H1 (cell line): ENCODE results near the gene MTCH2. TPM values are rescaled to one million over a fixed set of nuclear protein-coding genes. Genes with fewer than 3 reads are reported as not detected.

Source experiments
- CTCF ChIA-PET: fragments of 300-600 bp; sonication (Branson Sonifier 250); formaldehyde crosslinking; loops from one replicate; lab custom pipeline; 2021; ENCODE audit not compliant: partially characterized antibody; lab: Charles Lee
- POLR2A ChIA-PET: fragments of 300-600 bp; sonication (Branson Sonifier 250); formaldehyde crosslinking; loops from one replicate; lab custom pipeline; 2021; ENCODE audit warnings: inconsistent platforms; ENCODE audit not compliant: partially characterized antibody; lab: Charles Lee
- DNase-seq, 2 experiments: peaks; one replicate each; pipeline versions ENCODE4 v3.0.0 to v3.0.0-alpha.2; 2010 to 2022; ENCODE audit warnings: low spot score in 2 of 2, low read depth in 1 of 2, mixed read lengths in 1 of 2
- FAIRE-seq: peaks from 2 replicates; lab custom pipeline; 2011; peaks lifted over from hg19 to GRCh38; lab: Jason Lieb, UNC
- H2AFZ ChIP-seq: 2 replicates; pipeline ENCODE4 v1.8.1; 2012; ENCODE audit warnings: low read length, inconsistent platforms
- H2AK5ac ChIP-seq: 2 replicates; pipeline ENCODE4 v1.6.1; 2013; ENCODE audit warnings: low read depth, low read length
- H2BK120ac ChIP-seq: replicated peaks from 2 replicates; pipeline ENCODE3; 2013; ENCODE audit warnings: low read depth, low read length, inconsistent platforms
- H2BK12ac ChIP-seq: 2 replicates; pipeline ENCODE4 v1.6.1; 2013; ENCODE audit warnings: low read depth, low read length
- H2BK15ac ChIP-seq: 2 replicates; pipeline ENCODE4 v1.6.1; 2013; ENCODE audit warnings: low read length
- H2BK20ac ChIP-seq: 2 replicates; pipeline ENCODE4 v1.6.1; 2013; ENCODE audit warnings: low read length
- H2BK5ac ChIP-seq: 2 replicates; pipeline ENCODE4 v1.6.1; 2013; ENCODE audit warnings: low read depth, low read length
- H3K14ac ChIP-seq: 2 replicates; pipeline ENCODE4 v1.6.1; 2013; ENCODE audit warnings: inconsistent platforms; ENCODE audit not compliant: insufficient read length
- H3K18ac ChIP-seq: 2 replicates; pipeline ENCODE4 v1.6.1; 2013; ENCODE audit warnings: low read length; ENCODE audit errors: extremely low read depth
- H3K23ac ChIP-seq: 2 replicates; pipeline ENCODE4 v1.6.1; 2013; ENCODE audit warnings: inconsistent platforms; ENCODE audit not compliant: insufficient read length
- H3K23me2 ChIP-seq: 2 replicates; pipeline ENCODE4 v1.6.1; 2013; ENCODE audit warnings: low read depth, low read length
- H3K27ac ChIP-seq: 2 replicates; pipeline ENCODE4 v1.6.1; 2011; ENCODE audit warnings: low read depth, low read length, inconsistent platforms
- H3K27me3 ChIP-seq, 4 experiments: replicated peaks in 1 of 4; 1 replicate in 1 of 4; 2 replicates in 3 of 4; pipeline versions ENCODE4 v1.6.1 to v1.8.1; 2011 to 2013; ENCODE audit warnings: low read length in 3 of 4, mild to moderate bottlenecking in 3 of 4, inconsistent platforms in 2 of 4, mixed read lengths in 2 of 4, moderate library complexity in 1 of 4; ENCODE audit not compliant: control insufficient read depth in 3 of 4, insufficient read depth in 3 of 4; ENCODE audit errors: extremely low read depth in 1 of 4
- H3K36me3 ChIP-seq, 4 experiments: 2 replicates each; pipeline versions ENCODE4 v1.6.1 to v1.8.1; 2011 to 2013; ENCODE audit warnings: mild to moderate bottlenecking in 4 of 4, low read length in 3 of 4, moderate library complexity in 2 of 4, control low read depth in 1 of 4, inconsistent platforms in 1 of 4; ENCODE audit not compliant: insufficient read depth in 4 of 4, control insufficient read depth in 2 of 4
- H3K4ac ChIP-seq: replicated peaks from 2 replicates; pipeline ENCODE3; 2013; ENCODE audit warnings: low read length, low read depth, mixed read lengths, inconsistent platforms; ENCODE audit not compliant: insufficient read length
- H3K4me1 ChIP-seq, 4 experiments: replicated peaks in 1 of 4; 1 replicate in 1 of 4; 2 replicates in 3 of 4; pipeline versions ENCODE4 v1.6.1 to v1.8.1; 2011 to 2013; ENCODE audit warnings: low read length in 3 of 4, inconsistent platforms in 2 of 4, mixed read lengths in 1 of 4; ENCODE audit not compliant: insufficient read depth in 4 of 4, control insufficient read depth in 3 of 4
- H3K4me2 ChIP-seq, 2 experiments: 2 replicates each; pipeline versions ENCODE4 v1.6.1 to v1.8.1; 2011 to 2013; ENCODE audit warnings: low read depth in 2 of 2, low read length in 2 of 2, control low read depth in 1 of 2, inconsistent platforms in 1 of 2, mild to moderate bottlenecking in 1 of 2; ENCODE audit not compliant: insufficient read depth in 1 of 2
- H3K4me3 ChIP-seq, 4 experiments: fragments of 200-600, 300-600 bp in 1 of 4; sonication (generic), shearing (Covaris generic), sonication (Bioruptor Twin) in 1 of 4; 2 replicates each; pipeline versions ENCODE4 v1.5.1 to v1.8.1; 2011 to 2016; ENCODE audit warnings: low read length in 4 of 4, low read depth in 3 of 4, control low read depth in 2 of 4, inconsistent platforms in 2 of 4, mild to moderate bottlenecking in 2 of 4, mixed read lengths in 1 of 4, moderate library complexity in 1 of 4; ENCODE audit not compliant: insufficient read depth in 2 of 4; ENCODE audit errors: extremely low read depth in 1 of 4
- H3K56ac ChIP-seq: replicated peaks from 2 replicates; pipeline ENCODE3; 2013; ENCODE audit warnings: low read depth, mild to moderate bottlenecking, mixed read lengths, low read length, inconsistent platforms; ENCODE audit not compliant: insufficient read length
- H3K79me1 ChIP-seq: 2 replicates; pipeline ENCODE4 v1.6.1; 2013; ENCODE audit warnings: low read depth, low read length, control low read depth
- H3K79me2 ChIP-seq, 2 experiments: 2 replicates each; pipeline versions ENCODE4 v1.6.1 to v1.8.1; 2012 to 2013; ENCODE audit warnings: low read length in 2 of 2, mild to moderate bottlenecking in 2 of 2, inconsistent platforms in 1 of 2; ENCODE audit not compliant: insufficient read depth in 2 of 2, control insufficient read depth in 1 of 2
- H3K9ac ChIP-seq, 4 experiments: replicated peaks in 1 of 4; 1 replicate in 1 of 4; 2 replicates in 3 of 4; pipeline versions ENCODE4 v1.6.1 to v1.8.1; 2011 to 2013; ENCODE audit warnings: low read depth in 3 of 4, low read length in 3 of 4, control low read depth in 2 of 4, mild to moderate bottlenecking in 2 of 4, moderate library complexity in 2 of 4, inconsistent platforms in 1 of 4; ENCODE audit errors: extremely low read depth in 1 of 4
- H3K9me3 ChIP-seq, 2 experiments: 2 replicates each; pipeline versions ENCODE4 v1.6.1 to v1.8.1; 2012 to 2013; ENCODE audit warnings: mild to moderate bottlenecking in 2 of 2, moderate library complexity in 2 of 2, control low read depth in 1 of 2, inconsistent platforms in 1 of 2, low read depth in 1 of 2, low read length in 1 of 2, mixed read lengths in 1 of 2; ENCODE audit not compliant: insufficient read depth in 2 of 2
- H4K20me1 ChIP-seq, 2 experiments: replicated peaks in 1 of 2; 2 replicates each; pipeline versions ENCODE3 to v1.8.1; 2011 to 2013; ENCODE audit warnings: inconsistent platforms in 2 of 2, low read length in 2 of 2, mild to moderate bottlenecking in 1 of 2; ENCODE audit not compliant: insufficient read depth in 2 of 2, control insufficient read depth in 1 of 2
- H4K5ac ChIP-seq: 2 replicates; pipeline ENCODE4 v1.6.1; 2013; ENCODE audit warnings: low read length, low read depth, mixed read lengths, inconsistent platforms; ENCODE audit not compliant: insufficient read length
- H4K8ac ChIP-seq: 2 replicates; pipeline ENCODE4 v1.8.0; 2013; ENCODE audit warnings: mild to moderate bottlenecking, moderate library complexity, low read length, inconsistent platforms; ENCODE audit not compliant: insufficient read depth; ENCODE audit errors: extremely low read depth
- H4K91ac ChIP-seq: replicated peaks from 2 replicates; pipeline ENCODE3; 2013; ENCODE audit warnings: low read length, mixed read lengths, inconsistent platforms; ENCODE audit not compliant: insufficient read length
- BACH1 ChIP-seq: IDR thresholded peaks from 2 replicates; pipeline ENCODE4 v1.6.1; 2012; ENCODE audit warnings: low read length, improper control_type of control experiment
- BCL11A ChIP-seq, 2 experiments: IDR thresholded peaks; one replicate each; pipeline ENCODE4 v1.6.1; 2011; ENCODE audit warnings: low read depth in 2 of 2, low read length in 2 of 2, mild to moderate bottlenecking in 2 of 2
- CEBPB ChIP-seq: IDR thresholded peaks from 2 replicates; pipeline ENCODE4 v1.6.1; 2012; ENCODE audit warnings: low read depth, low read length
- CREB1 ChIP-seq: IDR thresholded peaks from 2 replicates; pipeline ENCODE4 v1.6.1; 2012; ENCODE audit warnings: inconsistent platforms
- EZH2 ChIP-seq: fragments of 200-600 bp; sonication (generic); IDR thresholded peaks from 2 replicates; pipeline ENCODE4 v1.7.1; 2012; ENCODE audit warnings: low read depth, mild to moderate bottlenecking, moderate library complexity, low read length, inconsistent platforms; ENCODE audit not compliant: severe bottlenecking
- HDAC6 ChIP-seq: IDR thresholded peaks from one replicate; pipeline ENCODE4 v1.7.1; 2012; ENCODE audit warnings: low read depth, mild to moderate bottlenecking, inconsistent platforms, low read length, moderate library complexity
- RNF2 ChIP-seq: fragments of 200-900, 300-1000 bp; sonication (generic); IDR thresholded peaks from 2 replicates; pipeline ENCODE4 v1.7.1; 2016; ENCODE audit warnings: borderline replicate concordance, low read depth, mild to moderate bottlenecking, antibody characterized with exemption, low read length; ENCODE audit not compliant: poor library complexity, severe bottlenecking; ENCODE audit errors: missing control alignments
- SRF ChIP-seq: IDR thresholded peaks from 2 replicates; pipeline ENCODE4 v1.6.1; 2011; ENCODE audit warnings: mild to moderate bottlenecking, low read depth, low read length, moderate library complexity
- SUZ12 ChIP-seq: fragments of 200-600 bp; sonication (generic); IDR thresholded peaks from 2 replicates; pipeline ENCODE4 v1.6.1; 2012; ENCODE audit warnings: mild to moderate bottlenecking, inconsistent platforms, low read length, moderate library complexity, mixed read lengths
- USF2 ChIP-seq: IDR thresholded peaks from 2 replicates; pipeline ENCODE4 v1.6.1; 2011; ENCODE audit warnings: low read length, improper control_type of control experiment
- YY1 ChIP-seq: IDR thresholded peaks from 2 replicates; pipeline ENCODE4 v1.6.1; 2011; ENCODE audit warnings: low read depth, mild to moderate bottlenecking, low read length
- WGBS, 2 experiments: shearing (Covaris generic) in 1 of 2; methylation state at CpG; one replicate each; pipeline versions ENCODE4 v1.1.6 to v1.1.7; 2013 to 2015; ENCODE audit warnings: low lambda C conversion rate in 2 of 2, mixed read lengths in 2 of 2, inconsistent platforms in 1 of 2, low coverage in 1 of 2, missing lambda C conversion rate in 1 of 2; ENCODE audit not compliant: insufficient replicate concordance in 2 of 2, insufficient coverage in 1 of 2, insufficient read length in 1 of 2; ENCODE audit errors: extremely low coverage in 1 of 2, missing lambda C conversion rate in 1 of 2; 5-methylcytosine and 5-hydroxymethylcytosine counted together
- polyA plus RNA-seq, 7 experiments: library from polyadenylated mRNA; depleted of rRNA in 3 of 7; stranded (reverse) in 5 of 7; unstranded in 2 of 7; fragments of >200 nt in 5 of 7; fragments of 200-250 nt in 2 of 7; gene quantifications; 1 replicate in 5 of 7; 2 replicates in 1 of 7; 4 replicates in 1 of 7; pipeline versions ENCODE4 v1.2.1 to v1.2.3, GENCODE V29; 2011 to 2013; ENCODE audit warnings: missing spikeins in 2 of 7, mixed read lengths in 2 of 7
- total RNA-seq: library from RNA; stranded (reverse); fragmentation: NEBNext Ultra II Directional; extraction: Animal tissue kit (Norgen Biotek cat#: 25700); gene quantifications from 2 replicates; pipeline ENCODE4 v1.2.1, GENCODE V29; 2021

The MTCH2 gene
- total and polyA plus RNA-seq, 2 of the 8 experiments (the other 6 are each of a cell fraction or from before 2014, with no cell fraction given): 157 to 171 TPM

- POLR2A ChIA-PET: interaction anchor here (0.6 to 3.3 kb wide), 10 partner anchors 9 to 313 kb away, joined by 3 to 25 read pairs (median 5); partner anchors contain the start of gene C1QTNF4
- H3K18ac ChIP-seq: no peak within 1 kb of the TSS
- no peak within 1 kb of the TSS for H2BK120ac ChIP-seq
- H4K20me1 ChIP-seq: peaks cover 2 to 3% of the 10 kb centered on the region in 2 experiments
- peaks cover 20 to 29% (median 28%) of the 10 kb centered on the region in 4 experiments for H3K36me3 ChIP-seq
- no peaks in the 10 kb centered on the region for H3K9me3 ChIP-seq
- H2AFZ ChIP-seq: no peak within 1 kb of the TSS
- H3K14ac ChIP-seq: no peak within 1 kb of the TSS
- no peak within 1 kb of the TSS for H2BK12ac ChIP-seq
- no peak within 1 kb of the TSS; the same call in 1 of the 2 replicates for H2BK5ac ChIP-seq
- no peak within 1 kb of the TSS for H3K27ac ChIP-seq
- H3K9ac ChIP-seq: no peak within 1 kb of the TSS
- no peak within 1 kb of the TSS for H4K5ac ChIP-seq
- no peaks in the 10 kb centered on the region; the same call in 1 of the 2 replicates for H3K23me2 ChIP-seq
- WGBS, 2 experiments: 86% methylated on average over 12 of the region's 12 CpGs; no CpG with 5 or more reads in 1 of the 2 experiments
- H2BK20ac ChIP-seq: no peak within 1 kb of the TSS
- no peaks in the 10 kb centered on the region for H3K79me2 ChIP-seq
- no peak within 1 kb of the TSS for H3K23ac ChIP-seq
- no peaks in the 10 kb centered on the region for H3K27me3 ChIP-seq
- CTCF ChIA-PET: interaction anchor here (1.4 to 1.6 kb wide), 3 partner anchors 8 to 24 kb away, joined by 3 to 4 read pairs (median 4); partner anchors contain the start of genes KBTBD4 and NDUFS3
- H3K4me2 ChIP-seq: no peak within 1 kb of the TSS
- H3K79me1 ChIP-seq: no peaks in the 10 kb centered on the region; the same call in 1 of the 2 replicates
- no peaks in the 10 kb centered on the region; a peak in 1 of 7 replicates for H3K4me1 ChIP-seq
- FAIRE-seq: no peak
- H3K4ac ChIP-seq: no peak within 1 kb of the TSS
- H2BK15ac ChIP-seq: no peak within 1 kb of the TSS
- H2AK5ac ChIP-seq: no peak within 1 kb of the TSS
- DNase-seq: no peak
- 0 out of 2 replicates have a peak within 1 kb of the TSS, but pooled peaks have one; percentile 68 for H4K8ac ChIP-seq
- no peak within 1 kb of the TSS for H3K4me3 ChIP-seq
- no peak within 1 kb of the TSS for H3K56ac ChIP-seq
- no peak within 1 kb of the TSS for H4K91ac ChIP-seq
- TF ChIP-seq CEBPB (no peak), USF2 (no peak), BCL11A (IDR thresholded peaks at IDR 0.05; ENCODE audit: low read depth in 2 of 2, low read length in 2 of 2) (no peak), HDAC6 (no peak), SUZ12 (no peak), SRF (no peak), RNF2 (no peak), CREB1 (no peak), EZH2 (no peak), YY1 (no peak), BACH1 (no peak)
These were observed 56.1 kb downstream of the MTCH2 start, which contains the start of gene FAM180B for GRCh38 chr11:47586098-47586855. TSS of gene FAM180B (plus strand) at chr11:47586678. CDS start at chr11:47586769, 91 bp downstream.
